C1 segment of cervical spinal cord (tissue), 14 donors: ENCODE results near the gene PAN3.

ENCODE experiments used
- DNase-seq, 14 donors: peaks; one replicate each; lab custom pipeline; 2025; lab: John Stamatoyannopoulos, UW

The PAN3 gene

DNA sequence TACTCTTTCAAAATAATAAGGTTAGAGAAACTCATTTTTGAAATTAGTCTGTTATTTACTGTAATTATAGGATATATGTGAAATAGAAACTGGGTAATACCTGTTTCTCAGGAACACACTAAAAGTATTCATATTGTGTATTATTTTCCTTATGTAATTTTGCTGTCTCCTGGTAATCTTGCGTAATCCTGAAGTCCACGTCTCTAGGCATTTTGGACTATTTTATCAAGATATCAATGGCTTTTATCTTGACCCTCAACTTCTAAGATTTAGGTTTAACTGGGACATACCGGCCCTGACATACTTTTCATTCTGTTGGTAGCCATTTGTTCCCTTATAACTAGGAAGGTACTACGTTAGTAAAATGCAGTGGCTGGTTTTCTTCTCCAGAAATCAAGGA, 80.3 kb downstream of the PAN3 start:
- no peak for DNase-seq

DNA sequence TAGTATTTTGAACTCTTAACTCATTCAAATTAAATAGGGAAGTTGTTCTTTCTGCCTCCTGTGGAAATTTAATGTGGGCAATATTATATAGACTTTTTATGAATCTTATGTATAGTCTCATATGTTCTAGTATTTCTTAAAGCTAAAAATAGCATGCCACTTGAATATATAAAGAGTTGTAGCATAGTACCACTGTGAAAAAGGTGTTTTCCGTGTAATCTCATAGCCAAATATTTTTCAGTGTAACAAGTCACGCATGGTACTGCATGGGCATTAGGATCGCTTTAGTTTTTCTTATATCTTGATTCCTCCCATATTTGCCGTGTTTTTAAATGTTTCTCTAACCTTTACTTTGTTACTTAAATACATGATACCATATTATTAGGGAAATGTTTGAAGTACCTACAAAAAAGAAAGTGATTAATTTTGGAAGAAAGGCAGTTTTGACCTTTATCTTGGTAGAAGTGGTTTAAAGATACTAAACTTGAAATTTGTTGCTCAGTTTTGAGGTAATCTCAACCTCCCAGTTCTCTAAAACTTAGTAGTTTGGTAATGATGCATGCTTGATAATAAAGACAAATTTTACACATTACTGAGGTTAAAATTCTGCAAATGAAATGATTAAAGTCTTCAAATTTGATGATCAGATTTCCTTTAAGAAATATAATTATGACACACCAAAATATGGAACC, 81.2 kb downstream of the PAN3 start:
- no peak for DNase-seq

- DNase-seq, result no peak
Measured at GRCh38 chr13:28220166-28220565, 81.8 kb downstream of the PAN3 start.

DNA sequence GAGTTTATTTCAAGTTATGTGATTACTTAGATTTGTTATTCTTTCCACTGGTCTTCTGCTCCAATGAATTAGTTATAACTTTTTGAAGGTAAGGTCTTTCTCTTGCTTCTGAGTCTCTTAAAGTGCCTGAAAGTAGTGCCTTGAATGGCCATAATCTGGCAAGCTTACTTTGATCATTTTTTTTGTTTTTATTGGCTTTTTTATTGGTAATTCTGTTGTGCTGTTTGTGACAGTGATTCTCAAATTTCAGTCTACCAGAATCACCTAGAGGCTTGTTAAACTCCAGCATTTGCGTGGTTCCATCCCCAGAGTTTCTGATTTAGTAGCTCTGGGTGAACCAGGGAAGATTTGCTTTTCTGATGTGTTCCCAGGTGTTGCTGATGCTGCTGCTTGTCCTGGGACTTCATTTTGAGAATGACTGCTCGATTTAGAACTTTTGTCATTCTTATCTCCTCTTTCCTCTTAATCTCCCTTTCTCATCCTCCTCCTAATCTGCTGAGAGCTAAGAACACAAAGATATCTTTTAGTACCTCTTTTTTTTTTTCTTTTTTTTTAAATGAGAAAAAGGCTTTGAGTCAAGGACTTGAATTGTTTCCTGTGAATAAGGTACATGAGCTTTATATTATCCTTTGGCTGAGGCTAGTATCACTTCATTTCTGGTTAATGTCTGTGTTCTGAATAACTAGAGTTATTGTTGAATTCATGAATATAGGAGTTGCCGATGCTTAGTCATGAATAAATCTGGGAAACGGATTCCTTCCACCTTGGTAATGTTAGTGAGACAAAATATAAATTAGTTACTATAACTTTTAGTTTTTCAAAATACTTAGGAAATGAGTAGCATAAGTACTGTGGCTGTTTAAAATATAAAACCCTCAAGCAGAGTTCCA, 91.4 kb downstream of the PAN3 start:
- no peak for DNase-seq

- DNase-seq, result no peak
Measured at GRCh38 chr13:28231642-28232041, 93.3 kb downstream of the PAN3 start.

DNA sequence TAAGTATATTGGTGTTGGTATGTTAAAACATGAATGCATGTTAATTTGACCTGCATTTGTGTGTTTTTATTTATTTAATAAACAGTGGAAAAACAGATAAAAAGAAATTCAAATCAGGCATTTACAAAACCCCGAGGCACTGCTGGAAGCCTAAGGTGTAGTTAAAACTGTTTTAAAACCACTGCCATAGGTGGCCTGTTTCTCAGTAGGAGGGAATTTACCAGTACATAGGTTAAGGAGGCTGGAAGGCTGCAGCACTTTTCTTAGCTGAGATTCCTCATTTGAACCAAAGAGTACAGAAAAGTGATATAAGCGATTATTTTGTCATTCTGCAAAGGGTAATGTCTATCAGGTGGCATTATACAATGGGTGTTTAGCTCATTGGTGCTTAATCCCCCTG, 99.6 kb downstream of the PAN3 start:
- no peak for DNase-seq

DNA sequence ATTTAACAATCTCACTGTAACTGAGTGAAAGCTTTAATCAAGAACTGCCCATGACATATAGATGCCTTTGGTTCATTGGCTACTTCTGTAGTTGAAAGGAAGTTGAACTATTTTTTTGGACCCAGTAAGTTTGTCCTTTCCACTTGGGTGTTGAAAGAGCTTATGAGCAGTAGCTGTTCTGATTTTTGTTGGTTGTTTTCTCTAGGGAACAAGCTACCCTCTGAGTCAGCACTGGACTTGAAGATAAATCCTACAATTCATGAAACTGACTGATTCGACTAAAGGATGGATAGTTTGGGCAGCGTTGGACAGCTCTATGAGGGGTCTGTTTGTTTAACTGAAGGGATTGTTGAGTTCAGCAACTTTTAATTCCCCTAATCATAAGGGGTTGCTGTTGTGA, 101.0 kb downstream of the PAN3 start:
- no peak for DNase-seq

GRCh38 chr13:28245465-28245864, 107.1 kb downstream of the PAN3 start:
- DNase-seq, result no peak

- no peak for DNase-seq
Measured at GRCh38 chr13:28246891-28247290, 108.5 kb downstream of the PAN3 start.

- no peak for DNase-seq
Measured at GRCh38 chr13:28248080-28248479, 109.7 kb downstream of the PAN3 start.

DNA sequence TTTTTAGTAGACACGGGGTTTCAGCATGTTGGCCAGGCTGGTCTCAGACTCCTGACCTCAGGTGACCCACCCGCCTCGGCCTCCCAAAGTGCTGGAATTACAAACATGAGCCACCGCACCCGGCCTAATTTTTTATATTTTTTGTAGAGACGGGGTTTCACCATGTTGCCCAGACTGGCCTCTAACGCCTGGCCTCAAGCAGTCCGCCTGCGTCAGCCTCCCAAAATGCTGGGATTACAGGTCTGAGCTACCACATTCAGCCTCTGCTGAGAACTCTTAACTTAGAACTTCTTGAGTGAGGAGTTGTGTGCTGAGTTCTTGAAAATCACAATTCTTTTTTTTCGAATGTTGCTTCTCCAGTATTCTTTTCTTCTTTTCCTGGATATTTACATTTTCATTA, 112.2 kb downstream of the PAN3 start:
- DNase-seq, result no peak

DNA sequence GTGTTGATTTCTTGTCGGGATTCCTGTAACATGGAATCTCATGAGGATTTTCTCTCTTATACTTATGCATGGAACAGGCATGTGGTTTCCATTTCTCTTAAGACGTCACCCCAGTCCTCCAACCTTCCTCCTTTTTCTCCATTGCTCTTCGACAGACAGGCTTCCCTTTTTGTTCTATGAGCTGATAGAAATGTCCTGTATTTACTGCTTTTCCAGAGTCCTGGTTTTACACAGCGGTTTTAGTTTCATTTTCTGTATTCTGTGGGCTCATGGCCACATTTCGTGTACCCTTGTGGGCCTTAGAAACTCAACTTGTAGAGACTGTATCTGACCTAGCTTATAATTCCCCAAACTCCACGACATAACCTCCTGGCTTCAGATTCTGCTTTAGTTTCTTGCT, 113.1 kb downstream of the PAN3 start:
- DNase-seq, result no peak

- no peak for DNase-seq
Measured at GRCh38 chr13:28252547-28252946, 114.2 kb downstream of the PAN3 start.

- no peak for DNase-seq
Measured at GRCh38 chr13:28257305-28257704, 119.0 kb downstream of the PAN3 start.

GRCh38 chr13:28258417-28258816, 120.1 kb downstream of the PAN3 start:
- no peak for DNase-seq

DNA sequence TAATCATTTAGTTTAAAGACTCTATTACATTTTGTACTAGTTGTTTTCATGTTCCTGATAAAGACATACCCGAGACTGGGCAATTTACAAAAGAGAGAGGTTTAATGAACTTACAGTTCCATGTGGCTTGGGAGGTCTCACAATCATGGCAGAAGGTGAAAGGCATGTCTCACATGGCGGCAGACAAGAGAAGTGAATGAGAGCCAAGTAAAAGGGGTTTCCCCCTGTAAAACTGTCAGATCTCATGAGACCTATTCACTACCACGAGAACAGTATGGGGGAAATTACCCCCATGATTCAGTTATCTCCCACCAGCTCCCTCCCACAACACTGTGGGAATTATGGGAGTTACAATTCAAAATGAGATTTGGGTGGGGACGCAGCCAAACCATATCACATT, 129.2 kb downstream of the PAN3 start:
- no peak for DNase-seq

GRCh38 chr13:28268800-28269223, 130.5 kb downstream of the PAN3 start:
- no peak for DNase-seq

GRCh38 chr13:28271056-28271840, 132.9 kb downstream of the PAN3 start:
- no peak for DNase-seq

- DNase-seq, result peak in 1 of 14 donors; percentile 3
Measured at GRCh38 chr13:28273919-28274318, 135.6 kb downstream of the PAN3 start.

GRCh38 chr13:28282451-28282850, 144.1 kb downstream of the PAN3 start:
- no peak for DNase-seq

DNA sequence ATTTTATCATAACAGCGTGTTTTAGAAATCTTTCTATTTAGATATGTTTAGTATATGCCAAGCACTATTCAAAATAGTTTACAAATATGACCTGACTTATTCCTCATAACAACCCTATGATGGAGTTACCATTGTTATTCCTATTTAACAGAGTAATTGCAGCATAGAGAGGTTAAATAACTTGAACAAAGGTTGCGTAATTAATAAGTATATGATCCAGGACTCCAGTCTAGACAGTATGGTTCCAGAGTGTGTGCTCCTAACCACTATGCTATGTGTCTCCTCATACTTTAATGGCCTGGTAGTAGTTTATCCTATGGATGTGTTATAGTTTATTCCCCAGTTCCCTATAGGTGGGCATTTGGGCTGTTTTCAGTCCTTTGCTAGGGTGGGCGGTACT, 145.3 kb downstream of the PAN3 start:
- no peak for DNase-seq

GRCh38 chr13:28286263-28286662, 147.9 kb downstream of the PAN3 start:
- DNase-seq, result no peak
